Measurements from ENCODE around the gene TTC32. TPM values are rescaled to one million over a fixed set of nuclear protein-coding genes. Genes with fewer than 3 reads are reported as not detected.
"Not testable (repeated sequence)": the region's sequence is repeated elsewhere in the genome, so short reads cannot be mapped to it uniquely, and the experiment has no call there.

Gene TTC32
- total RNA-seq, 1 donor from 2014 or later: 15.3 TPM

DNA sequence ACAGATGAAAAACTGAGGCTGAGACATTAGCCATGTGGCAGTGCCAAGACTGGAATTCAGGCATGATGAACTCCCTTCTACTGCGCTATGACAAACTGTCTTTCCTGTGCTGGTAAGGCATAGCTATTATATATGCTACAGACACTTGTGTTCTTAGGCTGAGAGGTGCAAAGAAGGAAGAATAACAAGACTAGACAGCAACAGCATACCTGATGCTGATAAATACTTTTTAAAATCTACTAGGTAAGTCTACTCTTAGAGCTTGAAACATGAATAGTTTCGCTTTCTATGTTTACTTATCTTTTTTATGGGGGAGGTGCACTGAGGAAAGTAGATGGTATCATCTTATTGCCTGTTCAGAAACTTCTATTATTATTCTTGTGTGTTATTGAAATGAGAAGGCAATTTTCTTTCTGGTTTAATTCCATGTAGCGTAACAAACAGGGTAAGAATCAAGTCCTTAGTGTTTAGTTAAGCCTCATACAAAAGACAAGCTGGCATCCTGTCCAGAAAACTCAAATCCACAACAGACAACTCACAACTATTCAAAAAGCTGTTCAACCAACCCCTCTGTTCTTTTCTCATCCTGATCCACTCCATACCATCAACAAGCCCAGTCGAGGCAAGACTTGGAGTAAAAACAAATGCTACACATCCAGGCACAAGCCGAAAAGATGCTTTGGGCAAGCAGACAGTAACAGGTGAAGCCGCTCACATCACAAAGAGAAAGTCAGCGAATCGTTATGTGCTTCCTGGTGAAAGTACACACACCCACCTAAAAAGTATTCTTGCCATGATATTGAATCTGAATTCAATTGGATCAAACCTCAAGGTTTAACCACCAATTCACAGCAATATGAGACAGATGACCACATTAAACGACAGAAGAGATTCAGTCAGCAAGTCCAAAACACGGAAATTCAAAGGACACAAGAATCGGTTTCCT is 1.5 kb downstream of the TTC32 start:
- no peak for DNase-seq

DNA sequence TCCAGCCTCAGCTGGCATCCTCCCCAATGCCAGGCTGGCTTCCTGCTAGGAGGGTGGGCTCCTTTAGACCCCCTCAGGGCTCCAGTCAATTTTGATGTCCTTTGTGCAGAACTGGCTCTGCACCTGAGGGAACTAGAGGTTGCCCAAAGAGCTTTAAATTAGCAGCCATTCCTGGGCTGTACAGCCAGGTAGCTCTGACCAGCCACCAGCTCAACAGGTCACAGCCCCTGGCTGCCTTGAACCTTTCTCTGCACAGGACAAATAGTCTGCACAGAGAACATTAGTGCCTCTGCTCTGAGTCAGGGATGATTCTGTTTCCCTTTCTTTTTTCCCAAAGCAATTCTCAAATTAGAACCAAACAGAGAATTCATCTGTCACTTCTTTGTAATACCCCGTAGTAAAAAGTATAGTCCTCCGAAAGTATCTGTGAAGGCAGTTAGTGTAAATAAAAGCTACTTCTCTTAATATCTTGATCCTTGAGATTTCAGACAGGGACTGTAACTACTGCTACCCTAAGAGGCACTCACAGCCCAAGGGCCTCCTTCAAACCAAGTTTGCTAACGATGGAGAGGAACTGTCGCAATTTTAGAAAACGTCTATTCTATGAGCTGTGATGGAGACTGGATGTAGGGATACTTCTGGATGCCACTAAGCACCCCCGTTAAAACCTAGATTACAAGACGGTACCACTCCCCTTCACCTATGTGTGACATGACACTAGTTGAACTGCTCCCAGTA is 3.0 kb downstream of the TTC32 start:
- DNase-seq: no peak

DNA sequence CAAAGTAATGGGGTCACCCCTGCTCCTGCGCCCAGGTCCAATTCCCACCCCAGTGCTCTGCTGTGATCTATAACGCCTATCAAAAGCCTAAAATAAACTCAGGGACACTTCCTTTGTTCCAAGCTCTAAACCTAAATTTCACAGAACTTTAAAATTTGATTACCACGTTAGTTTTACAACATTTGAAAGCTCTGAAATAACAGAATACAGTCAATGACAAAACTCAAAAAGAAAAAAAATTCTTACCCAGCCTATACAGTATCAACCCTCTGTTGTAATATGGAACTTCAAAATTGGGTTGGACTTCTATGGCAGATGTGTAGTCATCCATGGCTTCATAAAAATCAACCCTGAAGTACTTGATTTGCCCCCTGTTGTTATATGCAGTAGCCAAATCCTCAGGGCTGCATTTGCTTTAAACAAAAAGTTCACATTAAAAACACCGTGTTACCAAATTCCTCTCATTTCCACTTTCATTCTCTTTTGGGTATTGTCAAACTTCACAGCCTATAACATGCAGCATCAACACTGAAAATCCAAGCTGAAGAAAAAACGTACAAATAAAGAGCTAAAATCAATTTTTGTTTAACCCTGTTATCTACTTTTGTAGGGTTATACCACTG is 4.0 kb downstream of the TTC32 start:
- DNase-seq: no peak

DNA sequence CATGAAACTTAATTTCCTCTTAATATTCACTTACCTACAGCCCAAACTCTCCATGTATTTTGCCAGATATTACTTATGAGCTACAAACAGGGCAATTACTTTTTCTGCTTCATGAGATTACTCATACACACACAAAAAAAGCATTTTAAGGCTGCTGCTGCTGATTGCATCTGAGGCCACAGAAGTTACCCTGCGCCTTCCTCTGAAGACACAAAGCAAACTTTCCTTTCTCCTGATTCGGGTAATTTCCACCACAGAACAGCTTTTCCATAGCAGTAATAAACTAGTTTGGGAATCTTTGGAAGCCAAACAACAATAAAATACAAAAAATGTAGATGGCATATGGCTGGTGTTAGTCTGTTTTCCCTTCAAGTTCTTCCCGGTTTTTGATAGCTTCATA is 6.2 kb downstream of the TTC32 start:
- DNase-seq: no peak

DNA sequence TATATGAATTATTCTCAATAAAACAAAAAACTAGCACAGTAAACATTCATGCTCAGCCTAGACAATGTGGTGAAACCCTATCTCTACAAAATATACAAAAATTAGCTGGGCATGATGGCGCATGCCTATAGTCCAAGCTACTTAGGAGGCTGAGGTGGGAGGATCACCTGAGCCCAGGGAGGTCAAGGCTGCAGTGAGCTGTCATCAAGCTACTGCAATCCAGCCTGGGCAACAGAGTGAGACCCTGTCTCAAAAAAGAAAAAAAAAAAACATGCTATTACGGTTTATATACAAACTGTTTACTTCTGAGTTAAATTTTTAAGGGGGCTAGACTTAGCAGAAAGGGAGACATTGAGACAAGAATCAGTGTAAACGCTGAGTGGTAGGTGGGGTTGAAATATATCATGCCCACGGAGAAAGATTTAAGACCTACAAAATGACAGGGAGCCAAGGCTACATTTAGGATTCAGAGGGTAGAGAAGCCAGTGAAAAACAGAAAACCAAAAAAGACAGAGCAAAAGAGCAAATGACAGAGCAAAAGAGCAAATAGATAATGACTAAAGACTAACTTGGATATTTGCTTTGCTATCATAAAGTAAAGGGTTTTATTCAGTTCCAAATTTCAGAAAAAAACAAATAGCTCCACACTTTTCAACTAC is 7.5 kb downstream of the TTC32 start:
- no peak for DNase-seq

DNA sequence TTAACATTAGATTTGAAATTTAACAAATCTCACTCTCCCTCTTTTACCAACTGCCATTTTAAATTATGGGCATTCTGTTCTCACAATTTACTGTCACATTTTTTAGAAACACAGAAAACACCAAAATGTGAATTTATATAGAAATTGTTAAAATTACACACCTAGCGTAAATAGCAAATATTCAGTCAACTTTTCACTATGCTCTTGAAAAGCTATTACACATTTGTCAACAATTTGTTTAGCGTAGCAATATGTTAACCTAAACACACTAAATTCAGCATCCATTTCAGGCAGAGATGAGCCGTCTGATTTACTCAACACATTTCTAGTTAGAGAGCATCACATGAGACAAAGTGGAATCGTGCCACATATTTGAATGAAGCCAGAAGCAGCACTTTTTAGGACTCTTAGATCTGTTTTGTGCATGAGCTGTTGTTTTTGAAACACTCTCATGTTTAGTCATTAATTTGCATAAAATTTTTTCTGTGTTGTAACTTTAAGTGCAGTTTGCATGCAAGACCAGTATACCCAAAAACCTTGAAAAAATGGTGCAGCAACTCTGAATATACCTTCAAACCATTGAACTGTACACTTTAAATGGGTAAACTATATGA is 8.2 kb downstream of the TTC32 start:
- DNase-seq: peak; percentile 32

DNA sequence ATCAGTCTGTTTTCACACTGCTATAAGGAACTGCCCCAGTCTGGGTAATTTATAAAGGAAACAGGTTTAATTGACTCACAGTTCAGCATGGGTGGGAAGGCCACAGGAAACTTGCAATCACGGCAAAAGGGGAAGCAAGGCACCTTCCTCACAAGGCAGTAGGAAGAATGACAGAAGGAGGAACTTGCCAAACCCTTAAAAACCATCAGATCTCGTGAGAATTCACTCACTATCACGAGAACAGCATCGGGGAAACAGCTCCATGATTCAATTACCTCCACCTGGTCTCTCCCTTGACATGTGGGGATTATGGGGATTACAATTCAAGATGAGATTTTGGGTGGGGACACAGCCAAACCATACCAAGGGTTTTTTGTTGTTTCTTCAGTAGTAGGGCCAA is 9.8 kb downstream of the TTC32 start:
- DNase-seq: not testable (repeated sequence)

DNA sequence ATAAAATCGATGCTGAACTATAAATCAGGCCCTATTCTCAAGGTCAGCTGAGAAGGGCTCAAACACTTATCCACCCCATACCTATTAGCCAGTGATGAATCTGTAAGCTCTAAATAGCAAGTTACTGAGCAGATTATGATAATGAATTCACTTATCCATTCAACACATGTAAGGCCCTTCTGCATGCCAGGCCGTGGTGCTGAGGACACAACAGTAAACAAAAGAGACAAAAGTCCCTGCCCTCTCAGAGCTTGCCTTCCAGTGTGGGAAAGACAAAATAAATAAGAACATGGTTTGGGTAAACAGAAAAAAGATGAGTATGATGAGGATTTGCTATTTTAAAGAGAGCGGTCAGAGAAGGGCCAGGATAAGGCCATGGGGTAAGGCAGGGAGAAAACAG is 11.7 kb downstream of the TTC32 start:
- no peak for DNase-seq

DNA sequence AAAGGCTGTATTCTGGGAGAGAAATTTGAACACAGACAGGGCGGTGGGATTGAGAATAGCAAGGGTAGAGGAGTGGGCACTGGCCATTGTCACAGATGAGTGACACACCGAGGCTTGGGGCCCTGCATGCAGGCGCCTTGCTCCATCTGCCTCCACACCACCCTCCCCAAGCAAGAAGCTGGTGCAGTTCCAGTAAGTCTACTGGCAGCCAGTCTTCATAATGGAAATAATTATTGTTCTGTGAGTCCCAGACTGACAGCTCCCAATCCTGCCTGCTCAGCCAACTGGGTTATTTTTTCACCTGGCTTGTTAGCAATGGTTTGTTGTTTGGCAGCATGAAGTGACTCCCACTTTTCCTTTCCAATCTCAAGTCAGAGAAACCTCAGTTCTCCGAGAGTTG is 13.0 kb downstream of the TTC32 start:
- DNase-seq: no peak

DNA sequence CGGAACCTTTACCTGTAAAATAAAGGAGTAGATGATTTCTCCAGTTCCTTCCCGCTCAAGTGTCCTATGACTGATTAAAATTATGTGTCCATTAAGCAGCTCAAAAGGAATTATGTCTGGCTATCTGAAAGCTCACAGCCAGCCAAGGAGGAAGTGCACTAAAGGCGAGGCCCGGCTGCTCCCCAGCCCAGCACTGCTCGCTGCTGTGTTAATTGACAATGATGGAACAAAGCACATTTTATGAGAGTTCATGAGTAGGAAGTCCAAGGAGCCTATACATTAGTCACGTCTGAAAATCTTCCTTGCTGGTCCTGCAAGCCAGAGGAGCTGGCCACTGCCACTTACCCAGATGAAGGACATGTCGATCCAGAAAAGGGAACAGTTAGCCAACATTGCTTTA is 14.3 kb downstream of the TTC32 start:
- DNase-seq: no peak

DNA sequence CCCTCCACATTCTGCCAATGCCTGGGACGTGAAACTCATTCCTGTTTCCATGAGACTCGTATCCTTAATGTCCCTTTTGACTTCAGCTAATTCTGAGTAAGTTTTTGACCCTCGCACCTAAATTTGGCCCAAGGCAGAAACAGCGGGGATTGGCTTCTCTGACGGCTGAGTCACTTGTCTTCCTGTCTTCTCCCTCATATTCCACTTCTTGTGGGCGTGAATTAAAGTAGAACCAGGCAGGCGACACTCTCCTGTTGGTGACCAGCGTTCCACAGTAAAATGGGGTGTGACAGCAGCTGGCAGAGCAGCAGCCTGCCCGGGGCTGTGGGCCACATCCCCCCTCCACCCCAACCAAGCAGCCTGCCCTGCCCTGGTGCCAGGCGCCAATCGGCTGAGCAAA is 15.5 kb downstream of the TTC32 start:
- DNase-seq: no peak

DNA sequence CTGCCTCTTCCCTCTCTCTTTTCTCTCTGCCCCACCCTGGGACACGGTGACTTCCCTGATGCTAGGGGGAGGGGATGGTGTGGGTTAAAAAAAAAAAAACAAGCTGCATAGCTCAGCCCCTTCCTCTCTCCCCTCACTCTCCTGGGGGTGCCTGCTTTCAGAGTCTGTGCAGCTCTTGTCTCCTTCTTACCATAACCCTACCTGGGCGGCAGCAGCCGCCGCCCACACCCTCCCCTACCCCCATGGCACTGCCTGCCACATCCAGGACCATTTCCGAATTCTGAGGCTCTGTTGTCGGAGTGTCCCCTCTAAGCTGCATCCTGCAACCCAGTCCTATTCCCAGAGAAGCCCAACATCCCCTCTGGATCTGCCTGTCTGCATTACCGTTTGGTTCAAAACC is 16.0 kb downstream of the TTC32 start:
- DNase-seq: no peak

DNA sequence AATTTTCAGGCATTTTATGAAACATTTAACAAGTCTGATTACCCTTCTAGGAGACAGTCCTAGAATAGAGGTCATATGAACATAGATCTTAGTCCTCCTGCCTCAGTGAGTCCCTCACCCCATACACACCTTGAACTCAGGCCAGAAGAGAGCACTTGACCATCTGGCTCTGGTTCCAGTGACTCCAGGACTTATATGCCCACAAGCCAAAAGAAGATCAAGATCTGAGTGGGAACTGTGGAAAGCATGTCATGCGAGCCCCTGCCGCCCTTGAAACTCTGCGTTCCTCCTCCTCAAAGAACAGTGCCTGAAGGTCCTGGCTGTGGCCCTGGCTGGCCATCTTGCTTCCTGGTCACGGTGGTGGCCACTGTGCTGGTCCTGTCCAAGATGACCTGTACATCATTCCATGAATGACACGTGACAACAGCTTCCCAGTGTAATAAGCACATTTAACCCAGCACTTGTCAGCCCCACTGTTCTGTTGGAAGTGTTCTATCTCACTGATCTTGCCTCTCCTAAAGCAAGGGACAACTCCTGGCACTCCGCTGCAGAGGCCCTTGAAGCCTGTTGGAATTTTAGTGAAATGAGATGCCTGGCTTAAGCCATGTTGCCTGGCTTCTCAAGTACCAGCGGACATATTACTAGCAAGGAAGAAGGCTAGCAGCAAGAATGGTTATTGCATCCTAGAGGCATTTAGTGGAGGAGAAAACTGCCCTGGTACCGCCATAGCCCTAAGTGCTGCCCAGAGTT is 17.6 kb downstream of the TTC32 start:
- no peak for DNase-seq

DNA sequence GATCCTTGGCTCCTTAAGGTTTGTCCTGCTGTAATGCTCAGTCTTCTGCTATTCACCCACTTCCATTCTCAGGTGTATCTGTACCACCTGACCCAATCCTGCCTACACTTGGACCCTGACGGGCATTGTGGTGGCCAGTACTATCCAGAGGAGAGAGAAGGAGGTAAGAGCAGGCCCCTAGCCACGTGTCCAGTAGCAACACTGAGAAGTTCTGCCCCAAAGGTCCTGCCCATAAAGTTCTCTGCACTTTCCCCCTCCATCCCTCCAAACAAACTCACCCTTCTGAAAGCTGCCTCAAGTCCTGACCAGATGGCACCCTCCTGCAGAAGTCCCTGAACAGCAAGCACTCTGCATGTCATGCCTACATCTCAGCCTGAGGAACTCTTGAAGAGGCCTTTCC is 18.3 kb downstream of the TTC32 start:
- no peak for DNase-seq

DNA sequence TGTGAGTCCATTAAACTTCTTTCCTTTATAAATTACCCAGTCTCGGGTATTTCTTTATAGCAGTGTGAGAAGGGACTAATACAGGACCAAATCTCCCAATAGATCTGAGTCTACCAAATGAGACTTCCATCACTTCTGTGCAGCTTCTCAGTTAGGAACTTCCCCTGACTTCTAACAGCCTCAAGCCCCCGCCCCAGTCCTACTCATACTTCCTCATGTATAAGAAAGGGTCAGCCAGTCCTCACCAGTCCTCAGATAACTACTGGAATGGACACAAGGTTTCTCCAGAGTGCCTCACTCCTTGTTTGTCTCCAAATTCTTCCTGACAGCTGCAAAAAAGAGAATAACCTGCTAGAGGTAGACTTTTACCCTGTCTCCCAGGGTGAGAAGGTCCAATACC is 19.5 kb downstream of the TTC32 start:
- DNase-seq: no peak

DNA sequence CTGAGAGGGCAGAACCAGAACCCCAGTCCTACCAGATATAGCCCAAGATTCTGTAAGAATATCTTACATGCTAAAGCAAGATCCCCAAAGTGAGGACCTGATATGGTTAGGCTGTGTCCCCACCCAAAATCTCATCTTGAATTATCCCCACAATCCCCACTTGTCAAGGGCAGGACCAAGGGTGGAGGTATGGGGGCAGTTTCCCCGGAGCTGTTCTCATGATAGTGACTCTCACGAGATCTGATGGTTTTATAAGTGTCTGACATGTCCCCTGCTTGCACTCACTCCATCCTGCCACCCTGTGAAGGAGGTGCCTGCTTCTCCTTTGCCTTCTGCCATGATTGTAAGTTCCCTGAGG is 19.9 kb downstream of the TTC32 start:
- DNase-seq: no peak

DNA sequence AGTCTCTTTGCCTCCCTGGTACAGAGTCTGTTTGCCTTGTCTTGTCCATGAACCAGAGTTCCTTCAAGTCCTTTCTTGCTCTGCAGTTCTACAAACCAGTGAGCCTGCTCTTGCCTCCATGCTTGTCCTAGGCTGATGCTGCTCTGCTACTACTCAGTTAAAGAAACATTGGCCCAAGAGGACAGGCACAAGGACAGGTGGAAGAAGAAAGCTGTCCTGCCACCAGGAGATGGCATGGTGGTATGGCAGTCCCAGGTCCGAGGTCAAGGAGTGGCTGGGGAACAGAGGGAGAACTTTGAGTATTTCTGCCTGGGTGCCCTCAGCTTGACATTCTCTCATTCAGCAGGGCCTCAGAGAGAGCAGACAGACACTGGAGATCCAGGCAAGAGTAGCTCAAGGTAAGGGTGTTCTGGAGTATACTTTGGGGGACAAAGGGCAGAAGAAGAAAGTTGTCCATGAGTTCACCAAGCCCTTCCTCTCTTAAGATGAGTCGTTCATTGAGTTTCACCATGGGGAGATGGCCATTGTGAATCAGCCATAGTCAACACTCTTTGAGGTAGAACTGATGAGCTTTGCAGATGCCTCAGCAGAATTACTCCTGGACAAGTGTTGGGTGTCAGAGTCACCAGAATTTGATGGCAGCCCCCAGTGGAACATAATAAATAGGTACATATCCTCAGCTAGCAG is 20.4 kb downstream of the TTC32 start:
- no peak for DNase-seq

DNA sequence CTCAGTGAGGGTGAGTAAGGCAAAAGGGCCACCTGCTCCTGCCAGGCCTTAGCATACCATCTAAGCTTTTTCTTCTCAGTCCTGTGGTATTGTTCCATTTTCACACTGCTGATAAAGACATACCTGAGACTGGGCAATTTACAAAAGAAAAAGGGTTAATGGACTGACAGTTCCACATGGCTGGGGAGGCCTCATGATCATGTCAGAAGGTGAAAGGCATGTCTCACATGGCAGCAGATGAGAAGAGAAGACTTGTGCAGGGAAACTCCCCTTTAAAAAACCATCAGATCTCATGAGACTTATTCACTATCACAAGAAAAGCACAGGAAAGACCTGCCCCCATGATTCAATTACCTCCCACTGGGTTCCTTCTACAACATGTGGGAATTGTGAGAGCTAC is 21.6 kb downstream of the TTC32 start:
- not testable (repeated sequence) for DNase-seq

DNA sequence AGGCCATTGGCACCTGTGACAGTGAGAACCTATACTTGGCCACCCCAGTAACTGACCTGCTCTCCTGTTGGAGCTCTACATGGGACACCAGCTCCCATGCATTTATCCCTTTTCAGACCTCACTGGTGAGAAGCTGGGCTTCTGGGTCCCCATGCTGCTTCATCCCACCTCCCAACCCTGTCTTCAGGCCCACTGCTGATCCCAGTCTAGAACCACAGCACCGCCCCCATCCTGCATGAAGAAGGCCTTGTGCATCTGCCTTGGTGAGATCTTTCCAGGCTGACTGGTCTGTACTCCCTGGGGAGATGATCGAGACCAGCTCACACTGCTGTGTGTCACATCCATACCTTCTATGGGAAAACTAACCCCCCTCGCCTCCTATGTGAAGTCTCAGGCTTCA is 22.7 kb downstream of the TTC32 start:
- DNase-seq: no peak

DNA sequence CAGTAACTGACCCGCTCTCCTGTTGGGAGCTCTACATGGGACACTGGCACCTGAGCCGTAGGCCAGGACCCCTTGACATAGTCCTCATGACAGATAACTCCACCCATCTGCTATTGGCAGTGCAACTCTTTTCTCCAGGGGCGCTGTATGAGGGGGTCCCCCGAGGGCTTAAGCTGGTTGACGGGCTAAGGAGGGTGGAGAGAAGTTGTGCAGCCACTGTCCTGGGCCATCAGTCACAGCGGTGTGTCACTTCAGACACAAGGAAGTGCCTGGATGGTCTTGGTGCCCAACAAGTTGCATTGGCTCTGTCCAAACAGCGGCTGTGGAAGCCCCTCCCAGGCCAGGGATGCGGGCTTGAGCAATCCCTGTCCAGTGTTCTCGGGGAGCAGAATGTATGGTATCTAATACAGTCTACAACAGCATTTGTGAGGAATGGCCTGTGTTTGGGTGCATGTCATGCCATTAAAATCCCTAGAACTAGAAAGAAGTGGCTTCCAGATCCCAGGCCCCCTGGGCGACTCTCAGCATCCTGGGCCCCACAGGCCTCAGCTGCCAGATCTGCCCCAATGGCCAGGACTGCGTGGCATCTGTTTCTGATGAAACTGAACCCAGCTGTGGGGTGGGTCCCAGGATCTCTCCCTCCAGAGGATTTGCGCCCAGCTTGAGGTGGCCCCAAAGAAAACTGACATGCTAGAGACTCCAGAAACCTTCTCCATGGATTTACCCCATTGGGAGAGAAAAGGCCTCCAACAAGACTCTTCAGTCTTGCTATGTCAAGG is 23.3 kb downstream of the TTC32 start:
- DNase-seq: no peak

Measured in tongue (tissue), 2 donors.